B cell (primary cell): ENCODE results near the gene PORCN. TPM values are rescaled to one million over a fixed set of nuclear protein-coding genes. Genes with fewer than 3 reads are reported as not detected.

Experiments
- ATAC-seq: fragments of 200-7000 bp; cut with Tn5 transposase; one replicate; pipeline ENCODE4 v1.10.0; 2021; ENCODE audit warnings: low read depth, mild to moderate bottlenecking, moderate number of reproducible peaks, moderate library complexity
- CTCF ChIA-PET: fragments of 350-600 bp; sonication (Branson Sonifier 250); formaldehyde crosslinking; loops from one replicate; lab custom pipeline; 2021; ENCODE audit warnings: antibody characterized with exemption, inconsistent platforms; lab: Charles Lee
- POLR2A ChIA-PET: fragments of 350-600 bp; sonication (Branson Sonifier 250); formaldehyde crosslinking; loops from one replicate; lab custom pipeline; 2021; ENCODE audit warnings: antibody characterized with exemption; lab: Charles Lee
- DNase-seq: peaks from one replicate; pipeline ENCODE4 v3.0.0; 2013
- H2AFZ ChIP-seq: 2 replicates; pipeline ENCODE4 v1.6.1; 2012; ENCODE audit warnings: mild to moderate bottlenecking, low read depth, low read length; ENCODE audit not compliant: insufficient read depth, poor library complexity, severe bottlenecking
- H3K27ac ChIP-seq, 2 donors: 1 replicate in 1 of 2; 2 replicates in 1 of 2; pipeline ENCODE4 v1.5.1; 2012 to 2013; ENCODE audit warnings: low read length in 2 of 2, mild to moderate bottlenecking in 2 of 2, moderate library complexity in 1 of 2
- H3K27me3 ChIP-seq, 4 experiments: fragments of 200-600 bp in 1 of 4; sonication (generic) in 1 of 4; replicated peaks in 1 of 4; 1 replicate in 2 of 4; 2 replicates in 2 of 4; pipeline versions ENCODE4 v1.6.1 to v1.7.0; 2013 to 2016; ENCODE audit warnings: low read length in 3 of 4, mild to moderate bottlenecking in 2 of 4, mixed read lengths in 1 of 4, moderate library complexity in 1 of 4; ENCODE audit not compliant: insufficient read depth in 4 of 4, control insufficient read depth in 3 of 4; ENCODE audit errors: control extremely low read depth in 1 of 4
- H3K36me3 ChIP-seq, 2 experiments: replicated peaks in 1 of 2; 1 replicate in 1 of 2; 2 replicates in 1 of 2; pipeline versions ENCODE4 v1.6.1 to v1.7.1; 2013; ENCODE audit warnings: low read length in 1 of 2; ENCODE audit not compliant: insufficient read depth in 2 of 2, control insufficient read depth in 1 of 2; ENCODE audit errors: control extremely low read depth in 1 of 2, extremely low read depth in 1 of 2
- H3K4me1 ChIP-seq, 2 donors: fragments of 200-600 bp in 1 of 2; sonication (generic) in 1 of 2; 1 replicate in 1 of 2; 2 replicates in 1 of 2; pipeline versions ENCODE4 v1.5.1 to v1.6.1; 2013 to 2017; ENCODE audit warnings: low read length in 2 of 2; ENCODE audit not compliant: control insufficient read depth in 2 of 2, insufficient read depth in 2 of 2
- H3K4me2 ChIP-seq: replicated peaks from 2 replicates; pipeline ENCODE3; 2012; ENCODE audit warnings: mild to moderate bottlenecking, low read depth, low read length; ENCODE audit not compliant: poor library complexity, severe bottlenecking
- H3K4me3 ChIP-seq, 5 experiments: fragments of 200-600 bp in 1 of 5; sonication (generic) in 1 of 5; 1 replicate in 3 of 5; 2 replicates in 2 of 5; pipeline versions ENCODE4 v1.5.1 to v1.7.0; 2011 to 2016; ENCODE audit warnings: low read length in 4 of 5, mild to moderate bottlenecking in 4 of 5, low read depth in 2 of 5, control low read depth in 1 of 5, moderate library complexity in 1 of 5; ENCODE audit not compliant: insufficient read depth in 1 of 5; ENCODE audit errors: control extremely low read depth in 1 of 5, extremely low read depth in 1 of 5
- H3K79me2 ChIP-seq: fragments of 200-600 bp; sonication (generic); one replicate; pipeline ENCODE4 v1.6.0; 2016; ENCODE audit warnings: low read length; ENCODE audit not compliant: control insufficient read depth, insufficient read depth
- H3K9ac ChIP-seq: fragments of 200-600 bp; sonication (generic); 2 replicates; pipeline ENCODE4 v1.6.1; 2017; ENCODE audit warnings: mild to moderate bottlenecking, low read length, moderate library complexity
- H3K9me3 ChIP-seq, 3 donors: one replicate each; pipeline versions ENCODE4 v1.6.1 to v1.7.1; 2013; ENCODE audit warnings: low read length in 2 of 3; ENCODE audit not compliant: control insufficient read depth in 2 of 3, insufficient read depth in 1 of 3; ENCODE audit errors: control extremely low read depth in 1 of 3
- H4K20me1 ChIP-seq: 2 replicates; pipeline ENCODE4 v1.6.0; 2012; ENCODE audit warnings: mild to moderate bottlenecking, low read length; ENCODE audit not compliant: insufficient read depth, control insufficient read depth, poor library complexity, severe bottlenecking
- H3K27ac Mint-ChIP-seq: one replicate; pipeline ENCODE4 v1.8.0; 2021; ENCODE audit warnings: mixed read lengths
- H3K27me3 Mint-ChIP-seq: one replicate; pipeline ENCODE4 v1.8.0; 2021; ENCODE audit warnings: mixed read lengths
- H3K4me1 Mint-ChIP-seq: one replicate; pipeline ENCODE4 v1.8.0; 2021; ENCODE audit warnings: mixed read lengths
- H3K4me3 Mint-ChIP-seq: one replicate; pipeline ENCODE4 v1.8.0; 2021; ENCODE audit warnings: mixed read lengths
- H3K9me3 Mint-ChIP-seq: one replicate; pipeline ENCODE4 v1.8.0; 2022; ENCODE audit warnings: mixed read lengths; ENCODE audit not compliant: insufficient read depth
- CTCF ChIP-seq: fragments of 200-600 bp; IDR thresholded peaks from one replicate; pipeline ENCODE4 v1.8.0; 2022; ENCODE audit warnings: antibody characterized with exemption, mild to moderate bottlenecking
- EZH2 ChIP-seq: IDR thresholded peaks from 2 replicates; pipeline ENCODE4 v1.6.1; 2012; ENCODE audit warnings: borderline replicate concordance, low read depth, mild to moderate bottlenecking, moderate library complexity, low read length; ENCODE audit not compliant: insufficient read depth, poor library complexity, severe bottlenecking
- WGBS: methylation state at CpG from one replicate; pipeline ENCODE4 v1.1.5; 2013; ENCODE audit warnings: missing lambda C conversion rate; ENCODE audit not compliant: insufficient coverage; 5-methylcytosine and 5-hydroxymethylcytosine counted together
- intact Hi-C: fragments of 100-400 bp; cut with micrococcal nuclease; formaldehyde crosslinking; loops from one replicate; pipeline ENCODE4 v1.10.0; 2022
- polyA plus RNA-seq: library from polyadenylated mRNA; depleted of rRNA; stranded (reverse); fragments of >200 nt; gene quantifications from 2 replicates; pipeline ENCODE4 v1.2.3, GENCODE V29; 2012
- total RNA-seq, 2 donors: library from RNA; stranded (reverse); fragments of 120-200 nt in 1 of 2; gene quantifications; 1 replicate in 1 of 2; 2 replicates in 1 of 2; pipeline versions ENCODE4 v1.2.3 to v1.2.4, GENCODE V29; 2013 to 2022

PORCN gene
- total and polyA plus RNA-seq, 2 donors (not counting 1 experiment from before 2014, with no cell fraction given): 12.8 to 18.5 TPM

GRCh38 chrX:48511560-48511959, 2.8 kb downstream of the PORCN start:
- H3K4me1 Mint-ChIP-seq: peaks cover 12% of the 10 kb centered on the region
- Histone ChIP-seq H3K79me2 (no peaks in the 10 kb centered on the region), H3K27ac (no peak overlapping the region), H3K9ac (no peak overlapping the region), H4K20me1 (no peaks in the 10 kb centered on the region), H3K4me3 (no peak overlapping the region), H3K4me2 (no peak overlapping the region), H3K4me1 (peaks cover 3 to 13% of the 10 kb centered on the region in 2 donors), H3K27me3 (no peaks in the 10 kb centered on the region), H3K36me3 (no peaks in the 10 kb centered on the region), H3K9me3 (no peaks in the 10 kb centered on the region), H2AFZ (no peak overlapping the region)
- CTCF ChIA-PET: no interaction called here
- no peaks in the 10 kb centered on the region for H3K27me3 Mint-ChIP-seq
- intact Hi-C loops: no loop called here
- DNase-seq: no peak
- H3K9me3 Mint-ChIP-seq: no peaks in the 10 kb centered on the region
- H3K27ac Mint-ChIP-seq: no peak overlapping the region
- POLR2A ChIA-PET: no interaction called here
- H3K4me3 Mint-ChIP-seq: no peak overlapping the region
- 95% methylated on average over 3 of the region's 4 CpGs for WGBS
- ATAC-seq: no peak
- TF ChIP-seq EZH2 (no peak), CTCF (no peak)

DNA sequence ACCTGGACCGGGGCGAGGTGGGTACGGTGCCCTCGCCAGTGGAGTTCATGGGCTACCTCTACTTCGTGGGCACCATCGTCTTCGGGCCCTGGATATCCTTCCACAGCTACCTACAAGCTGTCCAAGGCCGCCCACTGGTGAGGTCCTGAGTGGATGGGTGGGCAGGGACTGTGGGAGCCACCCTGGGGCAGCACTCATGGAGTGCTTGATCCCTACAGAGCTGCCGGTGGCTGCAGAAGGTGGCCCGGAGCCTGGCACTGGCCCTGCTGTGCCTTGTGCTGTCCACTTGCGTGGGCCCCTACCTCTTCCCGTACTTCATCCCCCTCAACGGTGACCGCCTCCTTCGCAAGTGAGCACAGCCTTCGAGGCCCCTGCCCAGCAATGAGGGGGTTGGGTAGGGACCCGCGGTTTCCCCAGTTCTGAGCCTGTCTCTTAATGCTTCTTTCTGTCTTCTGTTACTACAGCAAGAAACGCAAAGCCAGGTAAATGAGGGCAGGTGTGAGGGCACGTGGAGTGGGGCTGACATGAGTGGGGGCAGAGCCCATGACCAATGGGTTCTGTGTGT, 3.7 kb downstream of the PORCN start:
- ChIA-PET POLR2A (no interaction called here), CTCF (no interaction called here)
- Histone ChIP-seq H3K9ac (no peak overlapping the region), H3K27me3 (no peaks in the 10 kb centered on the region), H3K4me2 (no peak overlapping the region), H4K20me1 (no peaks in the 10 kb centered on the region), H2AFZ (no peak overlapping the region), H3K27ac (no peak overlapping the region), H3K4me1 (peaks cover 3 to 13% of the 10 kb centered on the region in 2 donors), H3K36me3 (no peaks in the 10 kb centered on the region), H3K9me3 (no peaks in the 10 kb centered on the region), H3K4me3 (no peak overlapping the region), H3K79me2 (no peaks in the 10 kb centered on the region)
- no peak overlapping the region for H3K27ac Mint-ChIP-seq
- ATAC-seq: no peak
- H3K4me1 Mint-ChIP-seq: peaks cover 12% of the 10 kb centered on the region
- no peaks in the 10 kb centered on the region for H3K9me3 Mint-ChIP-seq
- WGBS: 80% methylated on average over 1 of the region's 20 CpGs
- no peaks in the 10 kb centered on the region for H3K27me3 Mint-ChIP-seq
- TF ChIP-seq EZH2 (no peak), CTCF (no peak)
- DNase-seq: no peak
- intact Hi-C loops: no loop called here
- H3K4me3 Mint-ChIP-seq: no peak overlapping the region
